Endothelial cell (in vitro differentiated cells): ENCODE data around the gene SH3GLB2. TPM values are rescaled to one million over a fixed set of nuclear protein-coding genes. Genes with fewer than 3 reads are reported as not detected.
"Not testable (repeated sequence)": the region's sequence is repeated elsewhere in the genome, so short reads cannot be mapped to it uniquely, and the experiment has no call there.

Source experiments
- DNase-seq: peaks from one replicate; pipeline ENCODE4 v3.0.0; 2021; ENCODE audit warnings: low spot score
- H3K27ac Mint-ChIP-seq: one replicate; pipeline ENCODE4 v1.8.0; 2021; ENCODE audit warnings: mixed read lengths, inconsistent platforms; ENCODE audit not compliant: unreplicated experiment
- H3K27me3 Mint-ChIP-seq: one replicate; pipeline ENCODE4 v1.8.0; 2021; ENCODE audit warnings: mild to moderate bottlenecking, moderate library complexity, mixed read lengths, inconsistent platforms; ENCODE audit not compliant: unreplicated experiment
- H3K36me3 Mint-ChIP-seq: one replicate; pipeline ENCODE4 v1.8.0; 2021; ENCODE audit warnings: mild to moderate bottlenecking, low read depth, mixed read lengths, inconsistent platforms; ENCODE audit not compliant: unreplicated experiment
- H3K4me1 Mint-ChIP-seq: one replicate; pipeline ENCODE4 v1.8.0; 2021; ENCODE audit warnings: mild to moderate bottlenecking, mixed read lengths, inconsistent platforms; ENCODE audit not compliant: unreplicated experiment
- H3K4me3 Mint-ChIP-seq: one replicate; pipeline ENCODE4 v1.8.0; 2021; ENCODE audit warnings: mild to moderate bottlenecking, mixed read lengths, inconsistent platforms; ENCODE audit not compliant: unreplicated experiment
- H3K9me3 Mint-ChIP-seq: one replicate; pipeline ENCODE4 v1.8.0; 2021; ENCODE audit warnings: mixed read lengths, inconsistent platforms; ENCODE audit not compliant: unreplicated experiment
- CTCF ChIP-seq: fragments of 200-600 bp; sonication (generic); IDR thresholded peaks from one replicate; pipeline ENCODE4 v1.5.0; 2021; ENCODE audit warnings: antibody characterized with exemption; ENCODE audit not compliant: unreplicated experiment
- total RNA-seq: library from RNA; stranded (reverse); fragmentation: NEBNext Ultra II Directional; extraction: Animal tissue kit (Norgen Biotek cat#: 25700); gene quantifications from one replicate; pipeline ENCODE4 v1.2.1, GENCODE V29; 2021; ENCODE audit not compliant: unreplicated experiment

The SH3GLB2 gene
- total RNA-seq, 1 donor from 2014 or later = 94.3 TPM

- no peak for TF ChIP-seq CTCF
- Mint-ChIP-seq H3K27me3 (peaks cover 15% of the 10 kb centered on the region), H3K4me1 (no peaks in the 10 kb centered on the region), H3K9me3 (no peaks in the 10 kb centered on the region), H3K4me3 (peak overlapping the region; percentile 37), H3K27ac (no peak overlapping the region), H3K36me3 (peaks cover 30% of the 10 kb centered on the region)
- no peak for DNase-seq
These were observed 20.9 kb downstream of the SH3GLB2 start for GRCh38 chr9:129007035-129007765.

GRCh38 chr9:129006328-129007034, 21.6 kb downstream of the SH3GLB2 start:
- H3K36me3 Mint-ChIP-seq = peaks cover 35% of the 10 kb centered on the region
- peak; percentile 77 for DNase-seq
- no peaks in the 10 kb centered on the region for H3K9me3 Mint-ChIP-seq
- H3K27ac Mint-ChIP-seq = no peak overlapping the region
- no peaks in the 10 kb centered on the region for H3K4me1 Mint-ChIP-seq
- peaks cover 17% of the 10 kb centered on the region for H3K27me3 Mint-ChIP-seq
- TF ChIP-seq CTCF = peak; percentile 65
- no peak overlapping the region for H3K4me3 Mint-ChIP-seq

- Mint-ChIP-seq H3K4me1 (no peaks in the 10 kb centered on the region), H3K9me3 (no peaks in the 10 kb centered on the region), H3K27ac (peak overlapping the region; percentile 48), H3K4me3 (peak overlapping the region; percentile 56), H3K27me3 (peaks cover 19% of the 10 kb centered on the region), H3K36me3 (peaks cover 36% of the 10 kb centered on the region)
- no peak for TF ChIP-seq CTCF
- DNase-seq = no peak
These were observed 22.7 kb downstream of the SH3GLB2 start for GRCh38 chr9:129005336-129005997.

- H3K9me3 Mint-ChIP-seq, H3K27ac Mint-ChIP-seq, H3K4me1 Mint-ChIP-seq, H3K4me3 Mint-ChIP-seq, DNase-seq: not testable (repeated sequence)
- peaks cover 44% of the 10 kb centered on the region for H3K36me3 Mint-ChIP-seq
- H3K27me3 Mint-ChIP-seq = peaks cover 19% of the 10 kb centered on the region
These were observed 24.0 kb downstream of the SH3GLB2 start for GRCh38 chr9:129004173-129004572.

GRCh38 chr9:129002992-129003391, 25.1 kb downstream of the SH3GLB2 start:
- Mint-ChIP-seq H3K27ac (no peak overlapping the region), H3K9me3 (no peaks in the 10 kb centered on the region), H3K27me3 (peaks cover 19% of the 10 kb centered on the region), H3K36me3 (peaks cover 44% of the 10 kb centered on the region), H3K4me3 (no peak overlapping the region), H3K4me1 (no peaks in the 10 kb centered on the region)
- TF ChIP-seq CTCF = no peak
- no peak for DNase-seq
